GM19372 (cell line): ENCODE data around the gene FCGR2B.
"Not testable (repeated sequence)": the region's sequence is repeated elsewhere in the genome, so short reads cannot be mapped to it uniquely, and the experiment has no call there.

ENCODE experiments used
- ATAC-seq: cut with Tn5 transposase; IDR thresholded peaks from one replicate; pipeline ENCODE4 v1.9.1; 2021; ENCODE audit warnings: mild to moderate bottlenecking, low read depth, moderate library complexity; ENCODE audit not compliant: unreplicated experiment

Gene FCGR2B

DNA sequence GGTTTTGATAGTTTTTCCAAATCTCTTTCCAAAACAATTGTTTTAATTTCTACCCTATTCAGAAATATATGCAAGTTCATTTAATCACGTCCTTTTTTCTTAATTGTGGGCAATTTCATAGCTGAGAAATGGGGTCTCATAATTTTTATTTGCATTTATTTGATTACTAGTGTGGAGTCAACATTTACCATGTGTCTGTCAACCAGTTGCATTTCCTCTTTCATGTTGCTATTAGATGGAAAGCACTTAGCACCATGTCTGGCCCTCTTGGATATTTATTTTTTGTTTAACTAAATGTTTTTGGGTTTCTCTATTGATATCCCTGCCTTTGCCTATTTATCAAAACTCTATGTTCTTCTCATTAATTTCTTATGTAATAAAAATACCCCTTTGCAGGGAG, 18.1 kb upstream of the FCGR2B start:
- not testable (repeated sequence) for ATAC-seq

DNA sequence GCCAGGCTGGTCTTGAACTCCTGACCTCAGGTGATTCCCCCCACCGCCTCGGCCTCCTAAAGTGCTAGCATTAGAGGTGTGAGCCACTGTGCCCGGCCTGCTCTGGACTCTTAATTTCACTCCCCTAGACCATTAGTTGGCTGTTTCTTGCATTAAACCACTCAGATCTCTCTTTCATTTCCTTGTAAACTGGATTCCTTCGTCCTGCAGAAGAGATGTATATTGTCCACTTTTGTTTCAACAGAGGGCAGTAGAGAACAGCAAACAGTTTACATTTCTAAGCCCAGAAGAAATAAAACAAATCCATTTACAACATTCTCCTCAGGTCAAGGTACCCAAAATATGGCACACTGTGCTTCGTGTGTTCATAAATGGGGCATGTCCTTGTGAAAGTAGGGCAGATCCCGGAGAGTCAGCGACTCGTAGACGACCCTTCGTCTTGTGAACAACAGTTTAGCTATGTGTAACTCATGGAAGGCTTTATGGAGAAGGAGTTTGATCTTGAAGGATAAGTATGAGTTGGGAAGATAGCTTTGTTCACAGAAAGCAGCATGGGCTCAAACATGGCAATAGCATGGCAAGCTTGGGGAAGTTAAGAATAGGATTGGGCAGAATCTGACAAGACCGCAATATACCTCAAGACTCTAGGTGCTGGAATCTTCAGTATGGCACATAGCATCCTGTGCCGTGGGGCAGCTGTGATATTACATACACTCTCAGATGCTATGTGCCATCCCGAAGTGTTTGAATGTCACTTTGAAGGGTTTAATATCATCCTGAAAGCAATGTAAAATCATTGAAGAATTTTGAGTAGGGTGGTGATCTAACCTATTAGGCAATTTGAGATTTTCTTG, 15.2 kb upstream of the FCGR2B start:
- ATAC-seq, result not testable (repeated sequence)

DNA sequence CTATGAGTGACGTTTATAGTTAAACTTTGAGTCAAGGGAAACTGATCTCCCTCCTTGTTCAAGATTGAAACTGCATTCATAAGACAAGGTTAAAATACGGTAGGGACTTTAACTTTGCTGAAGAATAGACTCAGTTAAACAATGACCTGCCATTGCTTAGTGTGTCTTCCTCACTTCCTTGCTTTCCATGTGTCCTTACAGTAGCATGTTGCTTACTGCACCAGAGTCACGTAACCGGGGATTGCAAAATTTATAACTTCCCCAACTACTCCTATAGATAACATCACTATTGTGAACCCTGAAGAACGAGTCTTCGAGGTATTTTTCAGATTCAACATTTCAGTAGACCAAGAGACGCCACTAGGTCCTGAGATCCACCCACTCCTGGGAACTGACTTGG, 9.4 kb upstream of the FCGR2B start:
- not testable (repeated sequence) for ATAC-seq

DNA sequence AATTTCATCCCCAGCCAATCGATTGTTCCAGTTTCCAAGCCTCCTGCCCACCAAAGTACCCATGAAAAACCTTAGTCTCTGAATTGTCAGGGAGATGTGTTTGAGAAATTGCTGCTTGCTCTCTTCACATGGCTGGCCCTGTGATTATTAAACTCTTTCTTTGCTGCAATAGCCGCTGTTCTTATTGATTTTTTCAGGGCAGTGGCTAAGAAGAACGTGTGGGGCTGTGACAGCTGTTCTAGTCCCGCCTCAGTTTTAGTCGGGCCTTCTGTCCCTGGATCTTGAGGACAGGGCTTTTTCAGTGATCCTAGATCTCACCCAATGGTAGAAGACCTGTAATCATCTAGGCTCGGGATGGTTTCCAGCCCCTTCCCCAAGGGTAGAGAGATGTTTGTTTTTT, 9.0 kb upstream of the FCGR2B start:
- not testable (repeated sequence) for ATAC-seq

DNA sequence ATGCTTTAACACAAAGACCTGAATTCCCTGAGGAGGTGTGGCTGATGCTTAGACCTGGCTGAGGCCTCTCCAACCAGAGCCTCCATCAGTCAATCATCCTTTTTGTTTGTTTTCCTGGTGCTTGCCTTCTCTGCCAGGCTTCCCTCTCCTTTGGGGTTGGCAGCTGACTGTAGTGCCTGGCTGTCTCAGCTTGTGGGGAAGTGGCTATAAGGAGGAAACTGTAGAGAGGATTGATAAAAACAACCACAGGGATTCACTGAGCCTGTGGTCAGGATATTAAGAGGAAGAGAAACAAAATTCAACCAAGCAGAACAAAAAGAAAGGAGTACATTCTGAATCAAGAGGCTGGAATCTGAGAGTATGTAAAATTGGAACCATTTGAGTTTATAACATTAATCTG, 4.4 kb upstream of the FCGR2B start:
- ATAC-seq, result not testable (repeated sequence)

DNA sequence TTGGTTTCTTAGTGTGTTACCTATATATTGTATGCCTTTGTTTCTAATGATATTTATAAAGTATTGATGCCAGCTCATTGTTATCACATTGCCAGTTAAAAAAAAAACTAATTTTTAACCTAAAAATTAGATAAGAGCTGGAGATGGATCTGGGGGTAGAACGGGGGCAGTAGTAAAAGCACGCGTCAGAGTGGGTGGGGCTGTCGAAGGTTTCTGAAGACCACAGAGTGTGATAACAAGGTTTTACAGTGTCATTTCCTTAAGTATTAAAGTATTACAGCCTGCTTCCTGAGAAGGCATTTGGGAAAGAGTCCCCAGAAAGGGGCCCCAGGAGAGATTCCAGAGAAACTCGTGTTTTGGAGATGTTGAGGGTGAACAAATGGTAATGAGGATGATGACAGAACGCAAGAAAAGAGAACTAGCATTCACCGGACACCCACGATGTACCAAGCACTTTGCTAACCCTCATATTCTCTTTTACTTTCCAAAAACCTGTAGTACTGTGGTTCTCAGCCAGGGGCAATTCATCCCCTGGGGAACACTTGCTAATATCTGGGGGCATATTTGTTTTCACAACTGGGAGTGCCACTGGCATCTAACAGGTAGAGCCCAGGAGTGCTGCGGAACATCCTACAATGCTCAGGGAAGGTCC, 1.2 kb upstream of the FCGR2B start:
- not testable (repeated sequence) for ATAC-seq

DNA sequence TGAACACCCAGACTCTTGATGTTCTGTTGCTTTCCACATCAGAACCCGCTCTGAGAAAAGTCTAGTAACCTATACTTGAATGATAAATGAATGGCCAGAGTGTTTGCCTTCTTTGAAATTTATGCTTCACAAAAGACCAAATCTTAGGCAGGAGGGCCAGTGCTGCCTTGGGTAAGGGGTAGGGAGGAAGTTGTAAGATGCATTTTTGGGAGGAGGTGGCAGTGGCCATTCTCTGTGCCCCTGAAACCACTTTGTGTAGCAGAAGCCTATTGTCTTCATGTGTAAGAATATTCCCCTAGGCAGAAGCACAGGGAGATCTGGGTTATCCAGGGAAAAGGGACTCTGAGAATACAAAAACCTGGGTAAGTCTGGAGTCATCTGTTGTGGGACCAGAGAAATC, 626 bp downstream of the FCGR2B start:
- peak; percentile 18 for ATAC-seq

DNA sequence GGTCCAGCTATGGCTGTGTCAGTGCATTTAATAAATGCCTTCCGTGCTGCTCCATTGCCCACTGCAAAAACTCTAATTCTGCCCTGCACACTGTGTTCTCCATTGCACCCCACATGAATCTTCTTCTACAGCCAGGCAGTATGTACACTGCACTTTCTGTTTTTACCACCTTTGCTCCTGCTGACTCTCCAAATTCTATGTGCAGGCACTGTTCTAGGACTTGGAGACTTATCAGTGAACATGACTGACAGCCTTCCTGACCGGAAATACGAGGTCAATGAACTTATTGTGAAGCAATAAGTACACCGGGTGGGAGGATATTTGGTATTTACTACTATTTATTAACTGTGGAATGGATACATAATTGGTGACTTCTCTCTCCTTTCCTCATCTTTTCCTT, 1.7 kb downstream of the FCGR2B start:
- not testable (repeated sequence) for ATAC-seq

DNA sequence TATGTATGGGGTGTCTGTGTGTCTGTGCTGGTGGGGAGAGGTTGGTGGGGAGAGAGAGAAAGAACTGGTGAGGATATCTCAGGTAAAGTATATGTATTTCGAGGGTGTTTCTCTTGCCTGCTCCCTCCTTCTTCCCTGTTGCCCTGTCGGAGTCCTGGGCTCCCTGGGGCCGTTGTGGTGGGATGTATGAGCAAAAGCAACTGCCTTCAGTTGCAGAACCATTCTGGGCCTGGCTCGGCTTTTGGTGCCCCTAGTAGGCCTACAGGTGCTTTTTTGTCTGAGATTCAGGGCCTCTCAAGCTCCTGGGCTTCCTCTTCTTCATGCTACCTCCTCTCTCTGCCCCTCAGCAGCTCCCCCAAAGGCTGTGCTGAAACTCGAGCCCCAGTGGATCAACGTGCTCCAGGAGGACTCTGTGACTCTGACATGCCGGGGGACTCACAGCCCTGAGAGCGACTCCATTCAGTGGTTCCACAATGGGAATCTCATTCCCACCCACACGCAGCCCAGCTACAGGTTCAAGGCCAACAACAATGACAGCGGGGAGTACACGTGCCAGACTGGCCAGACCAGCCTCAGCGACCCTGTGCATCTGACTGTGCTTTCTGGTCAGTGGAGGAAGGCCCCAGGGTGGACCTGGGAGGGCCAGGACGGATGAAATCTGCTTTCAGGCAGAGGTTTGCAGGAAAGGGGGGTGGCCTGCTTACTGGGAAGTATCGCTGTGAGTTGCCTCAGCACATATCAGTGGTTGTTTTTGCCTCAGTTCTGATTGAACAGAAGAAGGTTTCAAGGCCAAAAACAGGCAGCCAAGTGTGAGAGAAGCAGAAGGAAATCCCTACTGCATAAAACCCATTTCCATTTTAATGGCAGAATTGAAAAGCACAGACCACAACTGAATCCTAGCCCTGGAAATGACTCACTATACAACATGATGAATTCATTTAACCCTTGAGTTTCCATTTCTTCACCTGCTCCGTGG, 8.4 kb downstream of the FCGR2B start:
- not testable (repeated sequence) for ATAC-seq

DNA sequence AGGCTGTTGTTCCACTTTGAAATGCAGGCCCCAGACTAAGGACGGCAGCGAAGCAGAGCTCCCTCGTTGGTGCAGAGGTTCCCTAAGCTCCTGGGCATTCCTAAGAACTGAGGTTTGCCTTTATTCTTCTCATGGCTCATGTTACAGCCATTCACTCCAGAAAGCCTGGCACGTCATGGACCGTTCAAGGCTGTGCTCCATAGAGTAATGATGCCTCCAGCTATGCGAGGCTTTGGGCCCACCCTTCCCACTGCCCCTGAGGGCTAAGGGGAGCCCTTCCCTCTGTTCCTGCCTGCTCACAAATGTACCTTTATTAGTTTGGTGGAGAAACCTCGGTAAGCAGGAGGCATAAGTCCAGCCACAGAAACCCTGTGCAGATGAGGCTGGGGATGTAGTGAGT, 10.5 kb downstream of the FCGR2B start:
- ATAC-seq, result not testable (repeated sequence)

DNA sequence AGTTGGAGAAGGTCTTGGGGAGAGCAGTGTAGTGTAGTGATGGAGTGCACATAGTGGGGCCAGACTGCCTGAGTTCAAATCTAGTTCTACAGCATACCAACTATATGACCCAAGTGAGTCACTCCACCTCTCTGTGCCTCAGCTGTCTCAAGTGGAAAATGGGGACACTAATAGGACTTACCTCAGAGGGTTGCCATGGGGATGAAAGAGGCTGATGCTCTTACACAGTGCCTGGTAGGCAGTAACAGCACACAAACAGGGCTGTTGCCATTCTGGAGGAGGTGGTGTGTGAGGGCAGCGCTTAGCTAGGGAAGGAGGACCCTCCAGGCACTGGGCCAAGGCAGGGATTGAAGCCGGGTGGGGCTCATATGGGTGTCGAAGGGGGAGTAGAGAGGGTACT, 11.5 kb downstream of the FCGR2B start:
- ATAC-seq, result not testable (repeated sequence)

DNA sequence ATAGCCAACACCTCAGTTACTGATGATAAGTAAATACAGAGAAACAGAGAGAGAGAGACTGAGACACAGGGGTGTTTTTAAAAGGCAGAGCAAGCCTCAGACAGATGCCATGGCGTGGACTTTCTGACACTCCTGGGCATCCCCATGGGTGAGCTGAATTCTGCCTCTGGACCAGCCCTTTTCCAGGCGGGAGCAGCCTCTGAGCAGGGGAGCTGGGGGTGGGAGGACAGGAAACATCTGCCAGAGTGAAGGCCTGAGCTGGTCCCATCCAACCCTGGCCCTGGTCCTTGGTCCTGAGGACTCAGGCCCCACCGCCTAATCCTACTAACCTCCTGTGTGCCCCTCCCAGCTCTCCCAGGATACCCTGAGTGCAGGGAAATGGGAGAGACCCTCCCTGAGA, 12.0 kb downstream of the FCGR2B start:
- ATAC-seq, result not testable (repeated sequence)

DNA sequence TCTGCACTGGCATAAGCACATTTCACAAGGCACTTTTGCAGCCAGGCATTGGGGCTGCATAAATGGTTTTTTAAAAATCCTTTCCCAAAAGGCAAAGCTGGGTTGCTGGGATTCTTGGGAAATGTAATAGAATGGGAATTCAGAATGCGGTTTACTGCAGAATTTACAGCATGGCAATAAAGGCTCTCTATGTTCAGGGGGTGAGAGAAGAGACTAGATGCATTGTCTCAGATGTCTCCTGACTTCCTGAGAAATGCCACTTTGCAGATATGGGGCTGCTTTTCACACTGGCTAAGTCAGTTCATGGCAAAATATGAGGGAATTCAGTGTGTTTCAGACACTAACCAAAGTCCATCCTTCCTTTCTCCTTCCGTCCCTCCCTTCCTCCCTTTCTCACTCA, 13.5 kb downstream of the FCGR2B start:
- no peak for ATAC-seq

DNA sequence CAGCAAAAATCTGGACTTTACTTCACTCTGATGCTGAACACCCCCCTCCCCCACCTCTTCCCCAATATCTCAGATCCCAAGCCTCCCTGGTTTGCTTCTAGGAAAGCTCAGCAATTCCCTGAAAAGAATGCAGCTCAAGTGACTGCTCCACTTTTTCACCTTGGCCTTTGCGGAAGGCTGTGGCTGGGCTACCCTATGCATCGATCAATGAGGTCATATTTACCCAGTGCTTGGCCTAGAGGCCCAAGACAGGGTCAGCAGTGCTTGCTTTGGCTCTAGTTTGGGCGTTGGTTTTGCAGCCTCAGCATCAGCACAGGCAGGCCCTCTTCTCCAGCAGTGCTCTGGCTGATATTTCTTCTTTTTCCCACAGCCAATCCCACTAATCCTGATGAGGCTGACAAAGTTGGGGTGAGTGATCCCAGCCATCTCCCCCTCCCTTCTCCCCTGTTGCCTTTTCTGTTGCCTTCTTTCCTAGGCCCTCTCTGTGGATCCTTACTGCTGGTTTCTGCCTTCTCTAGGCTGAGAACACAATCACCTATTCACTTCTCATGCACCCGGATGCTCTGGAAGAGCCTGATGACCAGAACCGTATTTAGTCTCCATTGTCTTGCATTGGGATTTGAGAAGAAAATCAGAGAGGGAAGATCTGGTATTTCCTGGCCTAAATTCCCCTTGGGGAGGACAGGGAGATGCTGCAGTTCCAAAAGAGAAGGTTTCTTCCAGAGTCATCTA, 14.2 kb downstream of the FCGR2B start:
- ATAC-seq, result no peak

DNA sequence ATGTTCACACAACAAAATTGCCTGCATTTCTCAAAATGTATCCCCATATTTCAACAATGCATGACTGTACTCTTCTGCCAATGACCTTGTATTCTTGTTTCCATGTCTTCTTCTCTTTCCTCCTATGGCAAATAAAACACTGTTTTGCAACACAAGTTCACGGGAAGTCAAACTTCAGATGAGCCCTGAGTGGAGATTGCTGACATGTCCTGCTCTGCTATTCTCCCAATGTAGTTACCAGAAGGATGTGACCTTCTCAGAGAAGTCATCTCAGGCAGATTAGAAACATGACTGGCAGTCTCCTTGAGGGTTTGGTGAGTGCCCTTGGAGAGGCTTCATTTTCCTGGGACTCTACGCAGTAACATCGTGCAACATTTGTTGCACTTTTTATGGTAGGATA, 15.6 kb downstream of the FCGR2B start:
- ATAC-seq, result no peak

DNA sequence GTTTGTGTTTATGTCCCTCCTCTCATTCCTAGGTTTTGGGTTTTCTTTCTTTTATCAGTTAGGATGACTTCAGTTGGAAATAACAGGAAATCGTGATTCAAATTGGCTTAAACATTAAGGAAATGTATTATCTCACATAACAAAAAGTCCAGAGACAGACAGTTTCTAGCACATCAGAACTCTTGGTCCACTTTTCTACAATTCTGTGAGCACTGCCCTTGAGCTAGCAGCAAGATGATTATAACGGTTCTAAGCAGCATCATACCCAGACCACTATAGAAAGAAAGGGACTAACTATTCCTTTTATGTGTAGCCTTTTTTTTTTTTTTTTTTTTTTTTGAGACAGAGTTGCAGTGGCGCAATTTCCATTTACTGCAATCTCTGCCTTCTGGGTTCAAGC, 18.9 kb downstream of the FCGR2B start:
- no peak for ATAC-seq

DNA sequence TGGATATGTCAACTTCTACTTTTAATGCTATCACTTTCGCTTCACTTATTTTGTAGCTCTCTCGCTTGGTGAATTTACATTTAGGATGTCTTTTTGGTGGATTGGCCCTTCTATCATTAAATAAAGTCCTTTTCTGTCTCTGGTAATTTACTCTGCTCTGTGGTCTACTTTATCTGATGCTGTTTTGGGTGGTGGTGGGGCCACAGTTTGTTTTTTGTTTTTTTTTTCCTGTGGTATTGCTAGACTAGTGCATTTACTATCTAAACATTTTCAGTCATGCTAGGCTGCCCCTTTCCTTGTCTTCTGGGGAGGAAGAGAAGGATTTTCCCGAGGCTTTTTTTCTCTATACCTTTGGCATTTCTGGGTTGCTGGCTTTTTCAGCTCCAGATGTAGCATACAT, 26.0 kb downstream of the FCGR2B start:
- ATAC-seq, result no peak

DNA sequence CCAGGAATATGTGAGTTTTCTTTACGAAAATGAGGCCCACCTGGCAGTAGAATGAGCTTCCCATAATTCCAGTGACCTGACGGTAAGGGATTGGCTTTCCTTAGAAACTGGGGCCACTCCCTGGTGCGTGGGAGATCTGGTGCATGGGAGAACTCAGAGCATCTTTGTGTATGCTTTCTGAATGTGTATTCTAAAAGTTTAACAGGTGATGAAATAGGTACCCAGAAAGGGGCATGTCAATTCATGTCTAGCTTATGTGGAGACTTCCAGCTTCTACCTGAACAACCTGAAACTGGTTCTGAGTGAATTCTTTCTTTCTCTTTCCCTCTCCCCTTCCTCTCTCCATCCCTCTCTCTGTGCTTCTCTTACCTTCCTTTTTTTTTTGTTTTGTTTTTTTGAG, 28.9 kb downstream of the FCGR2B start:
- ATAC-seq, result no peak

DNA sequence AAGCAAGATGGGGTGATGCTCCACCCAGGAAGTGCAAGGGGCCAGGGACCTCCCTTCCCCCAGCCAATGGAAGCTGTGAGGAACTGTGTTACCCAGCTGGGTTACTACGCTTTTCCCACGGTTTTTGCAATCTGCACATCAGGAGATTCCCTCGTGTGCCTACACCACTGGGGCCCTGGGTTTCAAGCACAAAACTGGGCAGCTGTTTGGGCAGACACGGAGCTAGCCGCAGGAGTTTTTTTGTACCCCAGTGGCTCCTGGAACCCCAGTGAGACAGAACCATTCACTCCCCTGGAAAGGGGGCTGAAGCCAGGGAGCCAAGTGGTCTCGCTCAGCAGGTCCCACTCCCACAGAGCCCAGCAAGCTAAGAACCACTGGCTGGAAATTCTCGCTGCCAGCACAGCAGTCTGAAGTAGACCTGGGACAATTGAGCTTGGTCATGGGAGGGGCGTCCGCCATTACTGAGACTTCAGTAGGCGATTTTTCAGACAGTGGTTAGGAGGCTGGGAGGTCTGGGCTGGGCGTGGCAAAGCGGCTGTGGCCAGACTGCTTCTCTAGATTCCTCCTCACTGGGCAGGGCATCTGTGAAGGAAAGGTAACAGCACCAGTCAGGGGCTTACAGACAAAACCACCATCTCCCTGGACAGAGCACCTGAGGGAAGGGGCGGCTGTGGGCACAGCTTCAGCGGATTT, 30.2 kb downstream of the FCGR2B start:
- not testable (repeated sequence) for ATAC-seq

DNA sequence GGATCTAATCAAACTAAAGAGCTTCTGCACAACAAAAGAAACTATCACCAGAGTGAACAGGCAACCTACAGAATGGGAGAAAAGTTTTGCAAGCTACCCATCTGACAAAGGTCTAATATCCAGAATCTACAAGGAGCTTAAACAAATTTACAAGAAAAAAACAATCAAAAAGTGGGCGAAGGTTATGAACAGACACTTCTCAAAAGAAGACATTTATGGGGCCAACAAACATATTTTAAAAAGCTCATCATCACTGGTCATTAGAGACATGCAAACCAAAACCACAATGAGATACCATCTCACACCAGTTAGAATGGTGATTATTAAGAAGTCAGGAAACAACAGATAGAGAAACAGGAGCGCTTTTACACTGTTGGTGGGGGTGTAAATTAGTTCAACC, 35.4 kb downstream of the FCGR2B start:
- ATAC-seq, result not testable (repeated sequence)
